Pancreas (tissue), 10 donors: ENCODE measurements around the gene FAM120AOS. TPM values are rescaled to one million over a fixed set of nuclear protein-coding genes. Genes with fewer than 3 reads are reported as not detected.

Experiments used
- ATAC-seq, 4 donors: fragments of 200-7000 bp; cut with Tn5 transposase; one replicate each; pipeline versions ENCODE4 v1.8.0 to v1.9.1; 2020; ENCODE audit warnings: mild to moderate bottlenecking in 4 of 4, moderate library complexity in 4 of 4
- DNase-seq, 6 donors: peaks; one replicate each; pipeline ENCODE4 v3.0.0-alpha.2; 2020
- FAIRE-seq: peaks from 2 replicates; lab custom pipeline; 2012; peaks lifted over from hg19 to GRCh38; lab: Jason Lieb, UNC
- H3K27ac ChIP-seq, 4 donors: fragments of 200-600 bp; sonication (generic); 1 replicate in 3 of 4; 2 replicates in 1 of 4; pipeline versions ENCODE4 v1.5.0 to v1.8.0; 2020
- H3K27me3 ChIP-seq, 4 donors: fragments of 200-600 bp; one replicate each; pipeline ENCODE4 v1.8.0; 2021
- H3K36me3 ChIP-seq, 3 donors: fragments of 200-600 bp; sonication (generic) in 1 of 3; one replicate each; pipeline versions ENCODE4 v1.5.0 to v1.8.0; 2020 to 2021
- H3K4me1 ChIP-seq, 3 donors: fragments of 200-600 bp; one replicate each; pipeline ENCODE4 v1.8.0; 2021
- H3K4me3 ChIP-seq, 4 donors: fragments of 200-600 bp; sonication (generic) in 2 of 4; one replicate each; pipeline versions ENCODE4 v1.5.0 to v1.8.0; 2020 to 2021
- H3K9me3 ChIP-seq, 4 donors: fragments of 200-600 bp; one replicate each; pipeline ENCODE4 v1.8.0; 2021
- WGBS, 2 donors: extraction: QIAGEN DNeasy Blood & Tissue Kit; methylation state at CpG; one replicate each; pipeline ENCODE4 v1.1.7; 2013; 5-methylcytosine and 5-hydroxymethylcytosine counted together
- intact Hi-C, 3 donors: fragments of 100-400 bp; cut with DNase I; formaldehyde crosslinking; loops; one replicate each; pipeline versions ENCODE4 v1.11.1 to v1.14.2; 2022
- polyA plus RNA-seq, 2 donors: library from polyadenylated mRNA; stranded (reverse); fragments of 200-250 nt; gene quantifications; one replicate each; pipeline ENCODE4 v1.2.3, GENCODE V29; 2013
- total RNA-seq, 6 donors: library from RNA; stranded (reverse); fragmentation: NEBNext Ultra II Directional in 4 of 6; extraction: Animal tissue kit (Norgen Biotek cat#: 25700) in 4 of 6; gene quantifications; one replicate each; pipeline versions ENCODE4 v1.2.1 to v1.2.4, GENCODE V29; 2021 to 2023
- TF ChIP-seq, protein P1 (sequence below), 4 donors: fragments of 200-600 bp; sonication (generic) in 3 of 4; IDR thresholded peaks; one replicate each; pipeline versions ENCODE4 v1.5.0 to v1.8.0; 2021; ENCODE audit warnings: antibody characterized with exemption in 4 of 4
- donor health status: healthy with polysubstance abuse.
- donor health status: DM: no; HTN: no; CAD: no; lungs with moderate emphysema.
- donor health status: DM: no; HTN: no; CAD: no.
- donor health status: control.
- donor health status: control.
- donor health status: Bipolar disorder and iron deficiency.
- donor health status: DM: yes; HTN: yes; CAD: no.
- donor health status: DM: no; HTN: no; CAD: no.
- donor health status: DM: no; HTN: no; CAD: no.
- donor health status: DM: yes; HTN: yes; CAD: no.

Gene FAM120AOS
- total RNA-seq: 10 to 100 TPM; 18.0 to 26.9 (median 21.3) TPM
- 10 to 100 TPM; 15.7 to 28.1 TPM for polyA plus RNA-seq

DNA sequence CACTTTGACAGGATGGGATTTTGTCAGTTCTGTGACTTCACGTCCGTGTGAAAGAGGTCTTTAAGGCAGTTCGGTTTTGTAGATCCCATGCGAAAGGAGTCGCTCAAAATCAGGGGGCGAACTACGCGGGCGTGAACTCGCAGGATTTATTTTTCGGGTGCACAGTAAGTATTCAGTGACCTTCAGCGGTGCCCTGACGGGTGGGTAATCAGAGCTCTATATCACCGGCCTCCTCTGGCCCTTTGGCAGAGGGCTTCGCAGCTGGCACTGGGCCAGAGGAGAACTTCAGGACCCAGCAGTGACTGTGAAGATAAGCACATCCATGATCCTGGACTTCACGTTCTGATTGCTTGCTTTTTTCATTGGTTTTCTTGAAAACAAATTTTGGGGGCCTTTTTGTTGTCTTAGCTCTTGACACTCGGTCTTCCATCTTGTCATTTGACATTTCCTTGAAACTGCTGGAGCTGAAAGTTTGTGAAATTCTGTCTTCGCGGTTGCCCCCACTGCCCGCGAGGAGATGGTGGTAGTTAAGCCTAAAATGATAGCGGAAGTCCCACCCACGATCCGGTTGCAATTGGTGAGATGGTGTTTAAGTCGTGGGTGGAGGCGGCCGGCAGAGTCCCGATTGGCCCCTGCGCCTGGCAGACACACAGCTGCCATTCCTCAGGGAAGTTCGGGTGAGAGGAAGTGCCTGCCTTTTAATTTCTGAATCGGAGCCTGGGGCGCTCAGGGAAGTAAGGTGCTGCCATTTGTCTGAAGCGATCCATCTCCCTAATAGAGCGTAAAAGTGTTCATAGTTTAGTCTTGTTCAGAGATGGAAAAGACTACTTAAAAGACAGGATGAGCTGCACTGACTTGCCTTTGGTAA is at the start of gene FAM120AOS:
Gene FAM120AOS, minus strand, starts transcription at position 535 of the 868 bp plus-strand sequence. CDS start 872 bp downstream, outside the sequence.
- WGBS, 2 donors: 0% methylated on average over 34 of the region's 34 CpGs
- peak; percentile 83 to 93 (median 88) for DNase-seq
- peaks cover 12 to 35% (median 25%) of the 10 kb centered on the region in 3 donors for H3K4me1 ChIP-seq

DNA sequence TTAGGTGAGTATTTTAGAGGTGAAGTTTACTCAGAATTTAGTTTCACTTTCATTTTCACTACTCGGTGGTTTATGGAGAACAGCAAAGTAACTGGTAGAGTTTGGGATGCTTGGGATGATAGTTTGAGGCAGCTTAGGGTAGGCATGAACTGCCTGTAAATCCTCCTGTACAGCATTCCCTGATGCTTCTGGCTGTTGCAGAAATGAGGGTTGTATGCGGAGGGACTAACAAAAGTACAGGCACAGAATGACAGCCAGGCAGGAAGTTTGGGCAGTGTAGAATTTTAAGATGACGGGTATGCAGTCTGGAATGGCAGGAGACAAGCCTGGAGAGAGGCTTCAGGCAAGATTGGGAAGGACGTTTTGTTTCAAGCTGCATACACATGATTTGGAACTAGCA is 48.0 kb upstream of the FAM120AOS start:
- Histone ChIP-seq H3K36me3 (peaks cover 0 to 18% (median 8%) of the 10 kb centered on the region in 3 donors), H3K4me1 (peaks cover 0 to 8% (median 0%) of the 10 kb centered on the region in 3 donors), H3K27me3 (no peaks in the 10 kb centered on the region), H3K27ac (peak overlapping the region in 2 of 4 donors; percentile 12 to 35), H3K9me3 (no peaks in the 10 kb centered on the region), H3K4me3 (no peak overlapping the region)
- TF ChIP-seq, protein P1, sequence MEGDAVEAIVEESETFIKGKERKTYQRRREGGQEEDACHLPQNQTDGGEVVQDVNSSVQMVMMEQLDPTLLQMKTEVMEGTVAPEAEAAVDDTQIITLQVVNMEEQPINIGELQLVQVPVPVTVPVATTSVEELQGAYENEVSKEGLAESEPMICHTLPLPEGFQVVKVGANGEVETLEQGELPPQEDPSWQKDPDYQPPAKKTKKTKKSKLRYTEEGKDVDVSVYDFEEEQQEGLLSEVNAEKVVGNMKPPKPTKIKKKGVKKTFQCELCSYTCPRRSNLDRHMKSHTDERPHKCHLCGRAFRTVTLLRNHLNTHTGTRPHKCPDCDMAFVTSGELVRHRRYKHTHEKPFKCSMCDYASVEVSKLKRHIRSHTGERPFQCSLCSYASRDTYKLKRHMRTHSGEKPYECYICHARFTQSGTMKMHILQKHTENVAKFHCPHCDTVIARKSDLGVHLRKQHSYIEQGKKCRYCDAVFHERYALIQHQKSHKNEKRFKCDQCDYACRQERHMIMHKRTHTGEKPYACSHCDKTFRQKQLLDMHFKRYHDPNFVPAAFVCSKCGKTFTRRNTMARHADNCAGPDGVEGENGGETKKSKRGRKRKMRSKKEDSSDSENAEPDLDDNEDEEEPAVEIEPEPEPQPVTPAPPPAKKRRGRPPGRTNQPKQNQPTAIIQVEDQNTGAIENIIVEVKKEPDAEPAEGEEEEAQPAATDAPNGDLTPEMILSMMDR (IDR thresholded peaks at IDR 0.05): no peak
- FAIRE-seq (no peak), DNase-seq (no peak), ATAC-seq (peak in 3 of 4 donors; percentile 37 to 54 (median 37))
- intact Hi-C loops: no loop called here
- WGBS, 2 donors: 59 to 61% methylated on average over 4 of the region's 4 CpGs

More for the DNA sequence above, at the start of gene FAM120AOS:
- H3K9me3 ChIP-seq: no peaks in the 10 kb centered on the region
- peak within 1 kb of the TSS; percentile 91 to 94 (median 93) for H3K27ac ChIP-seq
- H3K27me3 ChIP-seq: no peaks in the 10 kb centered on the region
- peak; percentile 89 for FAIRE-seq
- TF ChIP-seq, protein P1 (IDR thresholded peaks at IDR 0.05): no peak
- no peaks in the 10 kb centered on the region for H3K36me3 ChIP-seq
- ATAC-seq: peak; percentile 74 to 90 (median 84)
- H3K4me3 ChIP-seq: peak within 1 kb of the TSS; percentile 73 to 94 (median 85)
- intact Hi-C loops: no loop called here

DNA sequence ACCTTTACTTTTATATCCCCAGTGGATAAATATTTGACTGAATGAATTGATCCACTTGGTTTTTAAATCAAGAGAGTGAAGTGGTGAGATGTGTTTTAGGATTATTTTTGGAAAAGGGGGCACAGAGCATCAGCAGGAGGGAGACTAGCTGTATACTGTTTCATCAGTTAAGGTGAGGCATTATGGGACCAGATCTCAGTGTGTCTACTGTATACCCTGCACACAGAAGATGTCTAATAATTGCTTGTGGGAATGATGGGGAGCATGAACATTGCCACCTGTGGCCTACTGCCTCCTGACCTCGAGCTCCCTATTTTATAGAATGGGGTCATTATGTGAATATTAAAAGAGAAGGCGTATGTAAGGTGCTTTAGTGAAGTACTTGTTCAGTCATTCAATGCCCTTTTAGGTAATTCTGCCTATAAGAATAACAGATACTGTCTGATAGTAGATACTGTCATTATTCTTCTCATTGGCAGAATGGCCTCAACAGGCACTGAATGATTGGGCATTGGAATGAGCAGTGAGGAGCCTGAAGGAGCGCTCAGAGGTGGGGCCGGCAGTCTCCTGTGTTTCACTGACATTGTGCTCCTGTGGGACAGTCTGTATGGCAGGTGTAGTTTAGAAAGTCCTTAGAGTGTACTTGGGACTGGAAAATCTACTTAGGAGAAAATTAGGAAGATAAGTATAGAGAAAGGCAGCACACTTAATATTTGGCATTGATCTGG is 47.4 kb upstream of the FAM120AOS start:
- intact Hi-C loops: no loop called here
- FAIRE-seq: no peak
- H3K4me3 ChIP-seq: no peak overlapping the region

DNA sequence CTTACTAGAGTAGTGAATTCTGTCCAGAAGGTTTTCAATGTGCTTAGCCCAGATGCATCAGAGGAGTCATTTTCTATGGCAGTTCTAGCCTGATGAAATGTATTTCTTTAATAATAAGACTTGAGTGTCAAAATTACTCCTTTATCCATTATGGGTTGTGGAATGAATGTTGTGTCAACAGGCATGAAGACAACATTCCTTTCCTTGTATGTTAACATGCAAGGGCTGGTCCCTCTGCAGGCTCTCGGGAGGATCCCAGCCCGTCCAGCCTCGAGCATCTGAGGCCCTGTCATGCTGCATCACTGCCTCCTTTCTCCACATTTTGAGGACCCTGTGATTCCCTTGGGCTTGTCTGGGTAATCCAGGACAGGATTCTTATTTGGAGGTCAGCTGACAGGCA is 42.9 kb upstream of the FAM120AOS start:
- DNase-seq: no peak
- no peak for ATAC-seq
- no peaks in the 10 kb centered on the region for H3K9me3 ChIP-seq
- 89 to 93% methylated on average over 3 of the region's 3 CpGs for WGBS, 2 donors
- no peak overlapping the region for H3K27ac ChIP-seq
- no peak overlapping the region for H3K4me3 ChIP-seq
- intact Hi-C loops: no loop called here
- H3K27me3 ChIP-seq: no peaks in the 10 kb centered on the region
- H3K36me3 ChIP-seq: peaks cover 0 to 32% (median 14%) of the 10 kb centered on the region in 3 donors
- TF ChIP-seq, protein P1 (IDR thresholded peaks at IDR 0.05): no peak
- H3K4me1 ChIP-seq: peaks cover 0 to 15% (median 4%) of the 10 kb centered on the region in 3 donors
- no peak for FAIRE-seq

More for the DNA sequence above, 47.4 kb upstream of the FAM120AOS start:
- DNase-seq: no peak
- Histone ChIP-seq H3K4me1 (peaks cover 0 to 8% (median 0%) of the 10 kb centered on the region in 3 donors), H3K27me3 (no peaks in the 10 kb centered on the region), H3K27ac (peak overlapping the region in 2 of 4 donors; percentile 12 to 35), H3K9me3 (no peaks in the 10 kb centered on the region), H3K36me3 (peaks cover 0 to 18% (median 8%) of the 10 kb centered on the region in 3 donors)
- TF ChIP-seq, protein P1 (IDR thresholded peaks at IDR 0.05): no peak
- ATAC-seq: no peak
- WGBS, 2 donors: 92% methylated on average over 4 of the region's 4 CpGs
